ENCODE results near the gene SMURF1.

DNA sequence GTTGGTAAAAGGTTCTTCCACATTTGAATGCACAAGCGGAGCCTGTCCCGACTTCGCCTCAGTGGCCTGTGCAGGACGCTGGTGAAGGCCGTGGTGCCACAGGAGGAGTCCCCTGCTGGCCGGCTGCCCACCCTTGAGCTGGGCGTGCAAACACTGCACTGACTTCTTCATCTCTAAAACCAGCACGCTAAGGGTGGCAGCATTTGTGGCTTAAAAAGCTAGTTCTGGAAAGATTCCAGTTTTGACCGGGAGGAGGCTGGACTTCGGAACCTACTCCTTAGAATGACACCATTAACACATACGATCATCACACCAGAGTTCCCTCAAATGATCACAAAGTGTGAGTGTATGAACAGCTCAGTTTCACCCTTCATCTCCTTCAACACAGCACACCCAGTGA lies 102.4 kb downstream of the SMURF1 start:
- TF ChIP-seq, protein P1, sequence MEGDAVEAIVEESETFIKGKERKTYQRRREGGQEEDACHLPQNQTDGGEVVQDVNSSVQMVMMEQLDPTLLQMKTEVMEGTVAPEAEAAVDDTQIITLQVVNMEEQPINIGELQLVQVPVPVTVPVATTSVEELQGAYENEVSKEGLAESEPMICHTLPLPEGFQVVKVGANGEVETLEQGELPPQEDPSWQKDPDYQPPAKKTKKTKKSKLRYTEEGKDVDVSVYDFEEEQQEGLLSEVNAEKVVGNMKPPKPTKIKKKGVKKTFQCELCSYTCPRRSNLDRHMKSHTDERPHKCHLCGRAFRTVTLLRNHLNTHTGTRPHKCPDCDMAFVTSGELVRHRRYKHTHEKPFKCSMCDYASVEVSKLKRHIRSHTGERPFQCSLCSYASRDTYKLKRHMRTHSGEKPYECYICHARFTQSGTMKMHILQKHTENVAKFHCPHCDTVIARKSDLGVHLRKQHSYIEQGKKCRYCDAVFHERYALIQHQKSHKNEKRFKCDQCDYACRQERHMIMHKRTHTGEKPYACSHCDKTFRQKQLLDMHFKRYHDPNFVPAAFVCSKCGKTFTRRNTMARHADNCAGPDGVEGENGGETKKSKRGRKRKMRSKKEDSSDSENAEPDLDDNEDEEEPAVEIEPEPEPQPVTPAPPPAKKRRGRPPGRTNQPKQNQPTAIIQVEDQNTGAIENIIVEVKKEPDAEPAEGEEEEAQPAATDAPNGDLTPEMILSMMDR (IDR thresholded peaks at IDR 0.05): no peak
- no peak for TF ChIP-seq POLR2A (IDR thresholded peaks at IDR 0.05)

Data from esophagus squamous epithelium (tissue), 4 donors.